ENCODE data around the gene ENPP1. TPM values are rescaled to one million over a fixed set of nuclear protein-coding genes. Genes with fewer than 3 reads are reported as not detected.

ENPP1 gene
- total and polyA plus RNA-seq, 8 donors = 4.8 to 46.6 (median 18.7) TPM

- H3K9me3 ChIP-seq = no peaks in the 10 kb centered on the region
These were observed 110.2 kb downstream of the ENPP1 start for GRCh38 chr6:131917763-131918649.

GRCh38 chr6:131918650-131919355 is 111.0 kb downstream of the ENPP1 start:
- no peak for TF ChIP-seq CTCF (IDR thresholded peaks at IDR 0.05)
- Histone ChIP-seq H3K4me1 (no peaks in the 10 kb centered on the region), H3K36me3 (no peaks in the 10 kb centered on the region), H3K4me3 (no peak overlapping the region), H3K9me3 (no peaks in the 10 kb centered on the region), H3K27me3 (no peaks in the 10 kb centered on the region), H3K27ac (no peak overlapping the region)
- WGBS, 2 donors = 79 to 87% methylated on average over 9 of the region's 9 CpGs
- no peak for FAIRE-seq
- no peak for ATAC-seq
- no peak for DNase-seq
- intact Hi-C loops (cut with DNase I) = loop anchor here in 1 of 3 donors (5.0 to 10.0 kb wide), 2 partner anchors 134 to 298 kb away; no protein-coding TSS in a partner anchor

More at GRCh38 chr6:131917763-131918649, 110.2 kb downstream of the ENPP1 start:
- Histone ChIP-seq H3K4me1 (no peaks in the 10 kb centered on the region), H3K27me3 (no peaks in the 10 kb centered on the region), H3K36me3 (no peaks in the 10 kb centered on the region), H3K27ac (no peak overlapping the region), H3K4me3 (no peak overlapping the region)
- FAIRE-seq (no peak), DNase-seq (no peak), ATAC-seq (no peak)
- WGBS, 2 donors = 66 to 83% methylated on average over 6 of the region's 6 CpGs
- intact Hi-C loops (cut with DNase I) = loop anchor here in 1 of 3 donors (5.0 to 10.0 kb wide), 2 partner anchors 133 to 299 kb away; no protein-coding TSS in a partner anchor
- TF ChIP-seq CTCF (IDR thresholded peaks at IDR 0.05) = no peak

GRCh38 chr6:131920656-131921055 is 112.8 kb downstream of the ENPP1 start:
- Histone ChIP-seq H3K36me3 (no peaks in the 10 kb centered on the region), H3K4me1 (no peaks in the 10 kb centered on the region), H3K4me3 (no peak overlapping the region), H3K27me3 (no peaks in the 10 kb centered on the region), H3K27ac (no peak overlapping the region), H3K9me3 (no peaks in the 10 kb centered on the region)
- no peak for ATAC-seq
- intact Hi-C loops (cut with DNase I) = loop anchor here in 1 of 3 donors (10.0 kb wide), 1 partner anchor 294 kb away; no protein-coding TSS in a partner anchor
- WGBS, 2 donors = 66% methylated on average over 3 of the region's 3 CpGs
- FAIRE-seq = no peak
- TF ChIP-seq CTCF (IDR thresholded peaks at IDR 0.05) = no peak
- no peak for DNase-seq

GRCh38 chr6:131923356-131923755 is 115.5 kb downstream of the ENPP1 start:
- Histone ChIP-seq H3K27ac (no peak overlapping the region), H3K9me3 (no peaks in the 10 kb centered on the region), H3K4me1 (no peaks in the 10 kb centered on the region), H3K4me3 (no peak overlapping the region), H3K36me3 (no peaks in the 10 kb centered on the region), H3K27me3 (no peaks in the 10 kb centered on the region)
- ATAC-seq (peak; percentile 61 to 93 (median 79)), DNase-seq (peak in 4 of 6 donors; percentile 34 to 66 (median 56)), FAIRE-seq (no peak)
- 6 to 8% methylated on average over 2 of the region's 2 CpGs for WGBS, 2 donors
- TF ChIP-seq CTCF (IDR thresholded peaks at IDR 0.05) = peak; percentile 36 to 51 (median 46)
- intact Hi-C loops (cut with DNase I) = loop anchor here in 1 of 3 donors (10.0 kb wide), 1 partner anchor 291 kb away; no protein-coding TSS in a partner anchor
